Measurements from ENCODE around the gene ZBTB39.

ZBTB39 gene

GRCh38 chr12:57003395-57003794 lies 3.0 kb downstream of the ZBTB39 start:
- Histone ChIP-seq H3K4me3 (replicated peaks; ENCODE audit: low read depth, low read length) (no peak overlapping the region), H3K27me3 (replicated peaks; ENCODE audit: control insufficient read depth, insufficient read depth, low read length) (no peaks in the 10 kb centered on the region), H3K36me3 (ENCODE audit: control insufficient read depth, insufficient read depth, low read length) (peaks cover 14% of the 10 kb centered on the region)
- no peak for TF ChIP-seq CTCF (IDR thresholded peaks at IDR 0.05; ENCODE audit: insufficient read depth, low read length, poor library complexity, severe bottlenecking)
- no peak for DNase-seq (ENCODE audit: extremely low read depth, insufficient read length)

- peaks cover 15% of the 10 kb centered on the region for H3K36me3 ChIP-seq (ENCODE audit: control insufficient read depth, insufficient read depth, low read length)
- H3K27me3 ChIP-seq (replicated peaks; ENCODE audit: control insufficient read depth, insufficient read depth, low read length) = no peaks in the 10 kb centered on the region
- peak; percentile 36 for DNase-seq (ENCODE audit: extremely low read depth, insufficient read length)
- TF ChIP-seq CTCF (IDR thresholded peaks at IDR 0.05; ENCODE audit: insufficient read depth, low read length, poor library complexity, severe bottlenecking) = peak; percentile 84
- H3K4me3 ChIP-seq (replicated peaks; ENCODE audit: low read depth, low read length) = no peak overlapping the region
Measured at GRCh38 chr12:57001448-57001906, 4.9 kb downstream of the ZBTB39 start.

- Histone ChIP-seq H3K36me3 (ENCODE audit: control insufficient read depth, insufficient read depth, low read length) (peaks cover 15% of the 10 kb centered on the region), H3K27me3 (replicated peaks; ENCODE audit: control insufficient read depth, insufficient read depth, low read length) (no peaks in the 10 kb centered on the region), H3K4me3 (replicated peaks; ENCODE audit: low read depth, low read length) (no peak overlapping the region)
- TF ChIP-seq CTCF (IDR thresholded peaks at IDR 0.05; ENCODE audit: insufficient read depth, low read length, poor library complexity, severe bottlenecking) = no peak
- no peak for DNase-seq (ENCODE audit: extremely low read depth, insufficient read length)
Measured at GRCh38 chr12:57000393-57000792, 6.0 kb downstream of the ZBTB39 start.

- no peak for DNase-seq (ENCODE audit: extremely low read depth, insufficient read length)
- no peak overlapping the region for H3K4me3 ChIP-seq (replicated peaks; ENCODE audit: low read depth, low read length)
- no peak for TF ChIP-seq CTCF (IDR thresholded peaks at IDR 0.05; ENCODE audit: insufficient read depth, low read length, poor library complexity, severe bottlenecking)
- peaks cover 15% of the 10 kb centered on the region for H3K36me3 ChIP-seq (ENCODE audit: control insufficient read depth, insufficient read depth, low read length)
- no peaks in the 10 kb centered on the region for H3K27me3 ChIP-seq (replicated peaks; ENCODE audit: control insufficient read depth, insufficient read depth, low read length)
Measured at GRCh38 chr12:56999456-56999855, 6.9 kb downstream of the ZBTB39 start.

GRCh38 chr12:56998981-56999380 lies 7.4 kb downstream of the ZBTB39 start:
- Histone ChIP-seq H3K27me3 (replicated peaks; ENCODE audit: control insufficient read depth, insufficient read depth, low read length) (no peaks in the 10 kb centered on the region), H3K4me3 (replicated peaks; ENCODE audit: low read depth, low read length) (no peak overlapping the region), H3K36me3 (ENCODE audit: control insufficient read depth, insufficient read depth, low read length) (peaks cover 15% of the 10 kb centered on the region)
- TF ChIP-seq CTCF (IDR thresholded peaks at IDR 0.05; ENCODE audit: insufficient read depth, low read length, poor library complexity, severe bottlenecking) = no peak
- DNase-seq (ENCODE audit: extremely low read depth, insufficient read length) = peak; percentile 36

- H3K36me3 ChIP-seq (ENCODE audit: control insufficient read depth, insufficient read depth, low read length) = peaks cover 11% of the 10 kb centered on the region
Measured at GRCh38 chr12:56998316-56998715, 8.0 kb downstream of the ZBTB39 start.

More at GRCh38 chr12:56998316-56998715, 8.0 kb downstream of the ZBTB39 start:
- DNase-seq (ENCODE audit: extremely low read depth, insufficient read length) = no peak
- TF ChIP-seq CTCF (IDR thresholded peaks at IDR 0.05; ENCODE audit: insufficient read depth, low read length, poor library complexity, severe bottlenecking) = no peak
- H3K27me3 ChIP-seq (replicated peaks; ENCODE audit: control insufficient read depth, insufficient read depth, low read length) = no peaks in the 10 kb centered on the region
- H3K4me3 ChIP-seq (replicated peaks; ENCODE audit: low read depth, low read length) = no peak overlapping the region
